K562 (cell line): Measurements from ENCODE around the gene DNMBP.

Experiments used
- CTCF ChIP-seq, 3 experiments: IDR thresholded peaks in 2 of 3; conservative IDR thresholded peaks in 1 of 3; 2 replicates each; pipeline ENCODE4 v1.5.1; 2011 to 2012; ENCODE audit warnings: low read length in 3 of 3, mild to moderate bottlenecking in 3 of 3, control low read depth in 2 of 3, improper control_type of control experiment in 1 of 3, inconsistent platforms in 1 of 3, low read depth in 1 of 3, mixed read lengths in 1 of 3, moderate library complexity in 1 of 3; ENCODE audit not compliant: insufficient read depth in 2 of 3
- EHMT2 ChIP-seq: fragments of 450-650 bp; IDR thresholded peaks from 2 replicates; pipeline ENCODE4 v1.6.1; 2018; ENCODE audit warnings: antibody characterized with exemption
- GATA2 ChIP-seq: sonication (generic); formaldehyde crosslinking; IDR thresholded peaks from 2 replicates; pipeline ENCODE4 v1.4.0; 2020; ENCODE audit warnings: mild to moderate bottlenecking, missing genetic modification reagents
- NR3C1 ChIP-seq: sonication (generic); formaldehyde crosslinking; IDR thresholded peaks from 2 replicates; pipeline ENCODE4 v1.8.1; 2022; ENCODE audit warnings: missing genetic modification reagents
- POLR2A ChIP-seq: fragments of 450-650 bp; conservative IDR thresholded peaks from 2 replicates; pipeline ENCODE4 v1.6.1; 2016
- POLR2AphosphoS5 ChIP-seq: IDR thresholded peaks from 2 replicates; pipeline ENCODE4 v1.6.1; 2011; ENCODE audit warnings: mild to moderate bottlenecking, low read depth, low read length, moderate library complexity; ENCODE audit not compliant: control insufficient read depth, insufficient read depth
- RAD21 ChIP-seq, 2 experiments: fragments of 250-450 bp in 1 of 2; fragments of 450-650 bp in 1 of 2; sonication (Bioruptor Pico) in 1 of 2; formaldehyde crosslinking in 1 of 2; IDR thresholded peaks in 1 of 2; conservative IDR thresholded peaks in 1 of 2; 2 replicates each; pipeline versions ENCODE4 v1.4.0 to v1.8.0; 2020 to 2022; ENCODE audit warnings: mild to moderate bottlenecking in 2 of 2, moderate library complexity in 1 of 2
- USF1 ChIP-seq: sonication (generic); formaldehyde crosslinking; IDR thresholded peaks from 2 replicates; pipeline ENCODE4 v1.9.0; 2022; ENCODE audit warnings: mild to moderate bottlenecking, missing genetic modification reagents
- ZBTB33 ChIP-seq: sonication (generic); formaldehyde crosslinking; IDR thresholded peaks from 2 replicates; pipeline ENCODE4 v1.8.1; 2023; ENCODE audit warnings: mild to moderate bottlenecking, missing genetic modification reagents

GRCh38 chr10:99993701-99994689 lies 15.8 kb downstream of the DNMBP start:
- TF ChIP-seq POLR2AphosphoS5 (no peak), GATA2 (CRISPR knock-in tag) (no peak), POLR2A (no peak), EHMT2 (no peak), CTCF (IDR thresholded peaks at IDR 0.05 in 2 of 3, conservative IDR thresholded peaks at IDR 0.05 in 1 of 3; ENCODE audit: insufficient read depth in 2 of 3, low read depth in 1 of 3, low read length in 3 of 3) (no peak), ZBTB33 (CRISPR knock-in tag) (no peak), RAD21 (CRISPR knock-in tag; conservative IDR thresholded peaks at IDR 0.05 in 1 of 2, IDR thresholded peaks at IDR 0.05 in 1 of 2) (no peak), NR3C1 (CRISPR knock-in tag) (no peak), USF1 (CRISPR knock-in tag) (peak; percentile 91)
